Stimulated activated naive CD4-positive, alpha-beta T cell (primary cell): Measurements from ENCODE around the gene EXD2.
"Not testable (repeated sequence)": the region's sequence is repeated elsewhere in the genome, so short reads cannot be mapped to it uniquely, and the experiment has no call there.

ENCODE experiments used
- DNase-seq, 6 experiments: peaks; one replicate each; lab custom pipeline; 2025; lab: John Stamatoyannopoulos, UW

Gene EXD2, protein sequence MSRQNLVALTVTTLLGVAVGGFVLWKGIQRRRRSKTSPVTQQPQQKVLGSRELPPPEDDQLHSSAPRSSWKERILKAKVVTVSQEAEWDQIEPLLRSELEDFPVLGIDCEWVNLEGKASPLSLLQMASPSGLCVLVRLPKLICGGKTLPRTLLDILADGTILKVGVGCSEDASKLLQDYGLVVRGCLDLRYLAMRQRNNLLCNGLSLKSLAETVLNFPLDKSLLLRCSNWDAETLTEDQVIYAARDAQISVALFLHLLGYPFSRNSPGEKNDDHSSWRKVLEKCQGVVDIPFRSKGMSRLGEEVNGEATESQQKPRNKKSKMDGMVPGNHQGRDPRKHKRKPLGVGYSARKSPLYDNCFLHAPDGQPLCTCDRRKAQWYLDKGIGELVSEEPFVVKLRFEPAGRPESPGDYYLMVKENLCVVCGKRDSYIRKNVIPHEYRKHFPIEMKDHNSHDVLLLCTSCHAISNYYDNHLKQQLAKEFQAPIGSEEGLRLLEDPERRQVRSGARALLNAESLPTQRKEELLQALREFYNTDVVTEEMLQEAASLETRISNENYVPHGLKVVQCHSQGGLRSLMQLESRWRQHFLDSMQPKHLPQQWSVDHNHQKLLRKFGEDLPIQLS

DNA sequence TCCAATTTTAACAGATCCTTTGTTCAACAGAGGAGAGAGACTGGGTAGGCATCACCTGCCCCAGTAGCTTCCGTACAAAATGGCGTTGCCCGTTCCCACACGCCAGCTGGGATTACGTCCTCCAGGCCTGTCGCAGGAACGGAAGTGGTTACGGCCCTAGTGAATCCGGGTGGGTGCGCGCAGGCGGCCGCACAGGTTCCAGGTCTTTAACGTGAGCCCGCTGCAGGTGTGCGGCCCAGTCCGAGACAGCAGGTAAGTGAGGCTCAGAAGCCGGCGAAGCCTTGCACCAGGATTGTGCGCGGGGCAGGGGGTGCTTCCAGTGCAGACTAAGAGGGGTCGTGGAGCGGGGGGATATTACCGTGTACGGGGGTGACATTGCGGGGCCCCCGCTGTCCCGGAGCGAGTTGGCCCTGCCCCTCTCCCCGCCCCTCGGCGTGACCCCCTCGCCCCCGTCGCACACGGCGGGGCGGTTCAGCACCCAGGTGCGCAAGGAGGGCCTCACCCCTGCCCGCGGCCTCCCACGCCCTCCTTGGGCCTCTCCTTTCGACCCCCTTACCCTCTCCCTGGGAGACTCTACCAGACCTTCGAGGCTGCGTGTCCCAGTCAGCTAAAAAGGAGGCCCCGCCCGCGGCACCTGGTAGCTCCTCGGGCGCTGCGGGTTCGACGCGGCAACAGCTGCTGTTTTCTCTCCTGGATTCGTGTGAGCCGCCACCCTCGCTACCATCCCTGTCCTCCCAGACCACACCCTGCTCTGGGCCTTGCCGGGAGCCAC, at the start of gene EXD2:
TSS of gene EXD2 (plus strand) at position 159 of the 772 bp plus-strand sequence. CDS start 17,973 bp downstream, outside the sequence.
- peak; percentile 41 to 73 (median 56) for DNase-seq

DNA sequence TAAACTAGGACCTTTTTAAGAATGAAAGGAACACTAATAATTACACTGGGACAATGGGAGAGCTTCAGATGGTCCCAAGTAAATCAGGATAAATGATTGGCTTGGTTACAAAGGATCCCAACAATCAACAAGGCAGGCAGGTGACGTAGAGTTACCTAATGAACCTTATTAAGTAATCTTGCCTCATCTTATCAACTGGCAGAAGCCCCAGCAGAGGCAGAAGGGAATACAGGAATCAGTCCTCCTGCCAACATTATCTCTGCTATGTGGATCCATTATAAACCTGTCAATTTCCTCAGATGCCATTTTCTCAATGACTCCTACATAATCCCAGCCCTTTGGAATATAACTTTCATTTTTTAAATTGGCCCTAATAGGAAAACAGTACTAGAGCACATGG, 49.7 kb upstream of the EXD2 start:
- no peak for DNase-seq

DNA sequence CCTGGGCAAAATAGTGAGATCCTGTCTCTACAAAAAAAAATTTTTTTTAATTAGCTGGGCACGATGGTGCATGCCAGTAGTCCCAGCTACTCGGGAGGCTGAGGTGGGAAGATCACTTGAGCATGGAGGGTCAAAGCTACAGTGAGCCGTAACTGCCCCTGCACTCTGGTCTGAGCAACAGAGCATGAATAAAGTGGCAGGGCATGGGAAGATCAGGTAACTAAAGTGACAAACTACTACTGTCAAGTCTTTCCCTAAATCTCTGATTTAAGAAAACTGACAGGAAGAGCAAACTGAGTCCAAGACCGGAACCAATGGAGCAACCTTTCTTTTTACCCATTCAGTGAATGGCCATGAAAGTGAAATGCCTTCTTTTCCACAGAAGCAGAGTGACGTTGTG, 49.2 kb upstream of the EXD2 start:
- no peak for DNase-seq

DNA sequence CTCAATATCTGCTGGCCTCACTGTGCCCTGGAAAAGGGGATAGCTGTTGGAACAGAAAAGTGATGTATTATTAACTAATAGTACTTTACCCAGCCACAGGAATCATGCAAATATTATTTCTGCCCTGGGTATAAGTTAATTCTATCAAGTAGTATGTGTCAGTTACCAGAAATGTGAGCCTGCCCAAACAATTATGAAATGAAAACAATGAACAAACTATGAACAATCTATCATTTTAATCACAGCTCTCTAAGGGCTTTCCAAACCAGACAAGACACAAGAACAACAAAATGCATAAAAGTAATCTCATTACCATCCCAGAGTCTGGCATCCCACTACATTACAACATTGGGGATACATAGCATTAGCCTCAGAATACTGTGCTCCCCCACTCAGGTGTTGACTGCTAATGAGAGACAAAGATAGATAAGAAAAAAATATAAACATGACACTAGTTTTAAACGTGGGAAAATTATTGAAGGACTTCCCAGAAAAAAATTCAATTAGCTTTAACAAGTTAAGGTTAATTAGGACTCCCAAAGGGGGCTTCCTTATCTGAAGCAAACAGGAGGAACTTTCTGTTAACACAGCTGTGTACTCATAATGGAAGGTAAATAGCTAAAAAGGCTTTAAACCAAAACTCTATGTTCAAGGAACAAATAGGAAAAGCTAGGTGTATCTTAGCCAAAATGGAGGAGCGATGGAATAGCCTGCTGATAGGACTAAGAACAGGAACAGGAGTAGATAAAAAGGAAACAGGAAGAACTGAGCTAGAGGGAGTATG, 41.6 kb upstream of the EXD2 start:
- DNase-seq, result no peak

DNA sequence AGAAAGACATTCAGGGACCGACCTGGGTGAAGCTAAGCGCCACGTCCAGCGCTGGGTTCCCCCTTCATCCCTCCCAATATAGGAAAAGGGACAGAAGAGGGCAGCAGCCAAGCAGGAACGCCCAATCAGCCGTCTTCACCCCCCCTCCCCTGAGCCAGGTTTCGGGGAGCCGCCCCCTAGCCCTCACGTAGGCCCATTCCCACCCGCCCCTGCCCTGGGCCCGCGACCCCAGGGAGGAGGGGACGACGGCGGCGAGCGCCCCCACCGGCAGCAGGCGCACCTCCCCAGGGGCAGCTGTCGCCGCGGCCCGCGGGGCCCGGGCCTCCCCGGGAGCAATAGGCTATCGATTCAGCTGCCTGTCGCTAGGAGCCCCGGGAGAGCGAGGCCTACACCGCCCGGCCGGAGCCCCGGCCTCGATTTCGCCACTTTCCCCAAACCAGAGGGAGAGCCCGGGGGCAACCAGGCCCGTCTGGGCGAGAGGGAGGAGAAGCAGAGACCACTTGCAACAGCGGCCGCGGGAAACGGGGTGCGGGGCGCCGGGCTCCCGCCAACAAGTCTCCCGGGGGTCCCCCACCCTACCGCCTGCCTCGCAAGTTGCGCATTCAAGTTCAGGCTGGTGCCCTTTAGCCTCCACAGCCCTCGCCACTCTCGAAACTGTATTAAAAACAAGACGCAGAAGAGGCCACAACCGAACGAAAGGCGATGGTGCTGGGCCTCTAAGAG, 39.7 kb upstream of the EXD2 start:
- DNase-seq, result peak; percentile 50 to 80 (median 73)

DNA sequence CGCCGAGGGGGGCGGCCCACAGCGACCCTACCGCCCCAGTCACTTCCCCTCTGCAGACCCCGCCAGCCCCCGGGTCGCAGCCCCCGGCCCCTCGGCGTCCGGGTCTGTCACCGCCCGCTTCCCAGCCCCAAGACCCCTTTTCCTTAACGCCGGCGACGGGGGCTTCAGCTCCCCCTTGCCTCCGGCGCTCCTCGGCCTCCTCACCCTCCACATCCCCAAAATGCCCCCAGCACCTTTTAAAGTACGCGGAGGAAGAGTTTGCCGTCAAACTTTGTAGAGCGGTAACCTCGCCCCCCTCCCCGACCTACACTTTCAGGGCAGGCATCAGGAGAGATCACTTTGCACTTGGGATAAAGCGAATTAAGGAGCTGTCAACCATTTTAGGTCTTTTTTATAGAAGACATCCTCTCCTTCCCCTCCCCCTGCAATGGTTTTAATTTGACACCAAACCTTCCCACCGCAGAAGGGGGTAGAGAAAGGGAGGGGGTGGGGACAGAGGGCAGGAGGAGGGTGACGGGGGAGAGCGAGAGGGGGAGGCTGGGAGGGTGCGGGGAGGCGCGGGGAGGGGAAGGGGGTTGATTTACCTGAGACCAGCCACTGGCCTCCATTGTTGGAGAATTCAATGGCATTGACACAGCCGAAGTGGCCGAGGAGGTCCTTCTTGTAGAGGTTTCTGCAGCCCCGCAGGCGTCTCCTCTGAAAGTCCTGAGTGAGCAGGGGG, 39.0 kb upstream of the EXD2 start:
- DNase-seq, result peak; percentile 50 to 84 (median 58)

DNA sequence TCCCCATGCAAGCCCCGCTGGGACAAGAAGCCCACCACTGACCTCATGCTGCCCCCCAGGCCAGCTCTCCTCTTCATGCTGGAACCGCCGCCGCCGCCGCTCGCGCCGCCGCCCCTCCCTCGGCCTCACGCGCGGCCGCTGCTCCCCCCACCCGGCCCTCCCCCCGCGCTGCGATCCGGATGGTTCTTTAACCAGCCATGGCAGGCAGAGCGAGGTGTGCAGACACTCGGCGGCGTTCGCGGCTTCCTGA, 38.5 kb upstream of the EXD2 start, which contains the start of gene DCAF5:
TSS of gene DCAF5 (minus strand) at position 218 of the 250 bp plus-strand sequence. CDS start at position 77, 141 bp downstream.
- peak in 4 of 6 experiments; percentile 82 to 90 (median 88) for DNase-seq

DNA sequence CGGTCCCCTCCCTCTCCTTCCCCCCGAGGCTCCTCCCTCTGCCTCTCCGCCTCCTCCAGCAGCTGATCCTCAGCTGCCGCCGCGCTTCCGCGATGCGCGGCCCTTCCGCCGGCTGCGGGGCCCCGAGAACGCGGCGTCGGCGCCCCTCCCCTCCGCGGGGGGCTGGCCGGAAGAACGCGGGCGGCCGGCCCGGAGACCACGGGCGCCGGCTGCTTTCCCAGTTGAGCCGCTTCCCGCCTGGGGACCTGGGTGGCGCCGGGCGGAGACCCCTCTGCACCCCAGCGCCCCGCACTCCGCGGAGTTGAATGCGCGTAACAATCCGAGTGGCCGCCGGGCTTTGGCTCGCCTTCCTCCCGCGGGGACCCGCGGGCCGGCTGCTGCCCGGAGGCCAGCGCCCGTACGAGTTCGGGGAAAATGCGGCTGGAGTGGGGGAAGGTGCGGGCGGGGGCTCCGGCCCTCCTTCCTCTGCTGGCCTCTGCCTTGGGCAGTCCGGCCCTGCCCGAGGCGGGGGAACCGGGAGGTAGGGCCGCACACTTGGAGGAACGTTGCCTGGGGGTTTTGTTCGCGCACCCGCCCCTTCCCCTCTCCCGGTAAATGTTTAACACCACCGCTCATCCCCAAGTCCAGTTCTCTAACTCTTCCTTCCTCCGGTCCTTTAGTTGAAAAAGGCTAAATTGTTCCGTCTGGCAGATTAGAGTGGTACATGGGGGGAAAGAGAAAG, 38.0 kb upstream of the EXD2 start:
- DNase-seq, result peak in 2 of 6 experiments; percentile 90 to 91

DNA sequence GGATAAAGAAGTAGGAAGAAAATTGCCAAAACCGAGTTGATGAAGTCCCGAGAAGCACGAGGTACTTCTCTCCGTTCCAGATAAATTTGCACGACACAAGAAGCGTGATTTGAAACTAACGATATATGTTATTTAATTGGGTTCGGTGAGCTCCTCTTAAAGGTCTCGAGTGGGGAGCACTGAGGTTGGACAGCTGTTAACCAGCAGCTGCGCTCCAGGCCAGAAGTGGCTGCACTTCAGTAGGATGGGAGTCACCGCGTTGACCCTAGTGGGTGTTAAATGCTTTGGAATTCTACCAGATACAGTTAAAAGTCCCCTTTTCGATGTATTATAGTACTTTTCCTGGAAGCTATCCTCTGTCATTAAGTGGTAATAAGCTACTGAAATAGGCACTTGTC, 37.4 kb upstream of the EXD2 start:
- peak in 3 of 6 experiments; percentile 8 to 19 (median 16) for DNase-seq

DNA sequence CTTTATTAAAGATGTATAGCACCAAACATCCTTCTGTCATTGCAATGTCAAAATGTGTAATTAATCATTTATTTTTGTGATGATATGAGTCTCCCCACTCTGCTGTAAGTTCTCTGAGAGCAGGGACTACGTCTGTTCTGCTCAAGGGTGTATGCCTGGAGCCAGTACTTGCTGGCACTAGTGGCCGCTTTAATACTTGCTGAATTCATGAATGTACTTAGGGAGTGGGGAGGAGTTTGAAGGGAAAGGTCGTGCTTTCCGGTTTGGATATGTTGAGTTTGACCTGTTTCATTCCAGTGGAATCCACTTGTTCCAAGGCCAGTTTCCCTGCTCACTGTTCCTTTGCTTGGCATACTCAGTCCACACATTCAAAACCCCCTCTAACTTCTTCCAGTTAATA, 36.5 kb upstream of the EXD2 start:
- DNase-seq, result peak in 1 of 6 experiments; percentile 3

DNA sequence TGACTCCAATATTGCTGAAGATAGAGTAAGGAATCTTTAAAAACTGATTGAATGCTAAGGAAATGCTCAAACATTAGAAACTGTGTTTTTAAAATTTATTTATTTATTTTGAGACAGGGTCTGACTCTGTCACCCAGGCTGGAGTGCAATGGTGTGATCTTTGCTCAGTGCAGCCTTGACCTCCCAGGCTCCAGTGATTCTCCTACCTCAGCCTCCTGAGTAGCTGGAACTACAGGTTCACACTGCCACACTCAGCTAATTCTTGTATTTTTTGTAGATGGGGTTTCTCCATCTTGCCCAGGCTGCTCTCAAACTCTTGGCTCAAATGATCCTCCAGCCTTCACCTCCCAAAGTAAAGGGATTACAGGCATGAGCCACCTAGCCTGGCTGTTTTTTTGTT, 35.1 kb upstream of the EXD2 start:
- DNase-seq, result no peak

DNA sequence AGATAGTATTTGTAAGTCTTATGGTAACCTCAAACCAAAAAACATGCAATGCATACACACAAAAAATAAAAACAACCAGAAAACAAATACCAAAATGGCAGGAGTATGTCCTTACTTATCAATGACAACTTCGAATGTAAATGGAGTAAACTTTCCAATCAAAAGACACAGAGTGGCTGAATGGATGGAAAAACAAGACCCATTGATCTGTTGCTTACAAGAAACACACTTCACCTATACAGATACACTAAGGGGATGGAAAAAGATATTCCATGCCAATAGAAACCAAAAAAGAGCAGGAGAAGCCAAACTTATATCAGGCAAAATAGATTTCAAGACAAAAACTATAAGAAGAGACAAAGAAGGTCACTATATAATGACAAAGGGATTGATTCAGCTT, 29.7 kb upstream of the EXD2 start:
- no peak for DNase-seq

DNA sequence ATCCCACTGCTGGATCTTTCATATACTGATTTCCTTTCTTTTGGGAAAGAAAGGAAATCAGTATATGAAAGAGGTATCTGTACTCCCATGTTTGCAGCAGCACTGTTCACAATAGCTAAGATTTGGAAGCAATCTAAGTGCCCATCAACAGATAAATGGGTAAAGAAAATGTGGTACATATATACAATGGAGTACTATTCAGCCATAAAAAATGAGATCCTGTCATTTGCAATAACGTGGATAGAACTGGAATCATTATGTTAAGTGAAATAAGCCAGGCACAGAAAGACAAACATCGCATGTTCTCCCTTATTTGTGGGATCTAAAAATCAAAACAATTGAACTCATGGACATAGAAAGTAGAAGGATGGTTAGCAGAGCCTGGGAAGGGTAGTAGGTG, 25.5 kb upstream of the EXD2 start:
- not testable (repeated sequence) for DNase-seq

DNA sequence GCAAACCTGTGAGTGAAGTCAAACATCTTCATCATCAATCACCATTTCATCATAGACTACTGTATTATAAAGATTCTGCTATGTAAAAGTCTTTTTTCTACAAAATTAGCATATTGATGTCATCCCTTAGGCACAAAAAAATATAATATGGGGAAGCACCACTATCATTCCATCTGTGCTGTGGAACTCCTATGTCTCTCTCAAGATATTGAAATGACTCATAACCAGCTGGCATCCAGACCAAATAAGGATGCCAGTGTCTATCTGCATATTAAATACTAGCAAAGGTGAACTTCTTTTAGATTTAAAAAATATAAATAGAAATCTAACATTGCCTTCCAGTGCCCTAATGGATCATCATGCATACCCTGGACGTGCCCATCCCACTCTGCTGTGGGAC, 20.5 kb upstream of the EXD2 start:
- DNase-seq, result no peak

DNA sequence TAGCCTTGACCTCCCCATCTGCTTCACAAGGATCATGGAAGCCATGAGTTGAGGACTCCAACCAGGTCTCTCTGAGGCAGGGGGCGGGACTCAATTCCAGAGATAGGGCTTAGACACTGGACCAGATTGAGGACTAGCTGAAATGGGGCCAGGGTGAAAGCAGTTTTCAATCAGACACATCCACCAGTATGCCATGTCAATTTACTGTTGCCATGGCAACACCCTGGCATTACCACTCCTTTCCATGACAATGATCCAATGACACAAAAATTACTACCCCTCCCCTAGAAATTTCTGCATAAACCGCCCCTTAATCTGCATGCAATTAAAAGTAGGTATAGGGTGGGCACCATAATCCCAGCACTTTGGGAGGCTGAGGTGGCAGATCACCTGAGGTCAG, 19.7 kb upstream of the EXD2 start:
- no peak for DNase-seq

DNA sequence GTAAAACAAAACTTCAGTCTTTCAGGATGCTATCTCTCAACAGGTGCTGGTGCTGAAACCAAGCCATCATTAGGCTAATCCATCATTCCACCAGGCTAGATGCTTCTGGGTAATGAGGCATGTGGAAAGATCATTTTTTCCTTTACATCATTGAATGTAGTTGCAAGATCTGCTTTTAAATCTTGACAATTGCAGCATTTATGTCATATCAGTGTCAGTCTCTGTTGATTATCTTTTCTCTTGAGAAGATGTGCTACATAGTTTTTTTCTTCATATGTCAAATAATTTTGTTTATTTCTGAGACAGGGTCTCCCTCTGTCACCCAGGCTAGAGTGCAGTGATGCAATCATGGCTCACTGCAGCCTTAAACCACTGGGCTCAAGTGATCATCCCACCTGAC, 16.2 kb upstream of the EXD2 start:
- no peak for DNase-seq

DNA sequence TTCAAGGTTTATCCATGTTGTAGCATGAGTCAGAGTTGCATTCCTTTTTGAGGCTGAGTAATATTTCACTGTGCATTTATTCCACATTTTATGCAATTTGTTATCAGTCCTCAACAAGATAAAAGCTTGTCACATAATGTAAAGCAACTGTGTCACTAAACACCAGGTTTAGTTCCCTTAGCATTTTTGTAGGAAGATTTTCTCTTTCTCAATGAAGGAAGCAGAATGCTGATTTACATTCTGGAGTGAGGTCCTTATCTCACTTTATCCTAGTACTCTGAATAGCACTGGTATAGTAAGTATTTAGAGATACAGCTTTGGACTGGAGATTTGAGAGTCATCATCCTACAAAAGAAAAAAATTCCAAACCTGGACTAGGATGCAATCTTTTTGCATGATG, 9.8 kb upstream of the EXD2 start:
- DNase-seq, result no peak

DNA sequence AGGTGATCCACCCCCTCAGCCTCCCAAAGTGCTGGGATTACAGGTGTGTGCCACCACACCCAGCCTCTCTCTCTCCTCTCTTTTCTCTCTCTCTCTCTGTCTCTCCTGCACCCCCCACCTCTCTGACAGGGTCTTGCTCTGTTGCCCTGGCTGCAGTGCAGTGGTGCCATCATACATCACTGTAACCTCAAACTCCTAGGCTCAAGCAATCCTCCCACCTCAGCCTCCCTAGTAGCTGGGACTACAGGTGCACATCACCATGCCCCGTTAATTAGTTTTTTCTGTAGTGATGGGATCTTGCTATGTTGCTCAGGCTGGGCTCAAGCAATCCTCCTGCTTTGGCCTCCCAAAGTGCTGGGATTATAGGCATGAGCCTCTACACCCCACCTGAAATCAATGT, 8.7 kb upstream of the EXD2 start:
- DNase-seq, result not testable (repeated sequence)

DNA sequence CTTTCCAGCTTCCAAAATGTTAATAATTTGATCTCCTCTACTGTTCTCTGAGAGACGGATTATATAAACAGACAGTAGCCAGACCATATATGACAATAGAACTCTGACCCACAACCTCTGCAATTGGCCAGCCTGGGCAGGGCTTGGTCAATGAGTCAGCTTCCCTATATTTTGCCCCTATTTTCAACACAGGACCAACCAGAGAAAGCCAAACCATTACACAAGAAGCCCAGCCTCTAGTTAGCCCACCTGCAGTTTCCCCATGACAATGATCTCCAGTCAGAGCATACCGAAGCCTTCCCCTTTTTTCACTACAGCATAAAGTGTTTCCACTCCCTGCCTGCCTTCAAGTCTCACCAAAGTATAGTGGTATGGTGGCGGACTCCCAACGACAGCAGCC, 7.6 kb upstream of the EXD2 start:
- no peak for DNase-seq

DNA sequence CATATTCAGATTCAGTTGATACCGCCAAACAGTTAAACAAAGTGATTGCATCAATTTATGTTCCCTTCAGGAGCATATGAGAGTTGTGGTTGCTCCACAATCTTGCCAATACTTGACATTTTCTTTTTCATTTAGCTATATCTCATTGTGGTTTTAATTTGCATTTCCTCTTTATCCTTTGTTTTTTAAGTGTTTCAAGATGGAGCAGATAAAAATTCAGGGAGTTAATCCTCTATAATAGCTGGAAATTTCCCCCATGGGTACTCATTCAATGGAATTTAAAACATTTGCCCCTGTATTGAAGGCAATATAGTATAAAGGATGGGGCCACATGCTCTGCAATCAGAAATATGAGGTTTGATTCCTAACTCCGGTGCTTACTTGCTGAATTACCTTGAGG, 1.1 kb upstream of the EXD2 start:
- no peak for DNase-seq
